ENCODE measurements around the gene FOXO1. TPM values are rescaled to one million over a fixed set of nuclear protein-coding genes. Genes with fewer than 3 reads are reported as not detected.

Gene FOXO1
- total RNA-seq, 3 donors from 2014 or later, result 28.7 to 34.1 (median 30.5) TPM

GRCh38 chr13:40583738-40584137, 82.7 kb downstream of the FOXO1 start:
- DNase-seq (no peak), ATAC-seq (no peak)
- TF ChIP-seq CTCF (IDR thresholded peaks at IDR 0.05), result no peak
- H3K36me3 ChIP-seq (ENCODE audit: low read depth), result no peaks in the 10 kb centered on the region
- peaks cover 9% of the 10 kb centered on the region for H3K9me3 ChIP-seq
- intact Hi-C loops (cut with DNase I, micrococcal nuclease), result no loop called here
- peaks cover 16% of the 10 kb centered on the region for H3K4me1 ChIP-seq (ENCODE audit: low read depth)
- no peak overlapping the region for H3K4me3 ChIP-seq

- no peak for ATAC-seq
- H3K4me3 ChIP-seq, result no peak overlapping the region
- intact Hi-C loops (cut with DNase I, micrococcal nuclease), result no loop called here
- DNase-seq, result no peak
- no peaks in the 10 kb centered on the region for H3K36me3 ChIP-seq (ENCODE audit: low read depth)
- TF ChIP-seq CTCF (IDR thresholded peaks at IDR 0.05), result no peak
- H3K4me1 ChIP-seq (ENCODE audit: low read depth), result peaks cover 18% of the 10 kb centered on the region
- peaks cover 9% of the 10 kb centered on the region for H3K9me3 ChIP-seq
Observed at GRCh38 chr13:40582531-40582930, 83.9 kb downstream of the FOXO1 start.

GRCh38 chr13:40581277-40581579, 85.2 kb downstream of the FOXO1 start:
- no peaks in the 10 kb centered on the region for H3K36me3 ChIP-seq (ENCODE audit: low read depth)
- H3K4me1 ChIP-seq (ENCODE audit: low read depth), result peaks cover 12% of the 10 kb centered on the region
- no peak overlapping the region for H3K4me3 ChIP-seq
- H3K9me3 ChIP-seq, result peaks cover 9% of the 10 kb centered on the region
- ATAC-seq (peak; percentile 26), DNase-seq (no peak)
- TF ChIP-seq CTCF (IDR thresholded peaks at IDR 0.05), result no peak
- intact Hi-C loops (cut with DNase I, micrococcal nuclease), result no loop called here

GRCh38 chr13:40580566-40581276, 85.7 kb downstream of the FOXO1 start:
- DNase-seq (no peak), ATAC-seq (no peak)

GRCh38 chr13:40579535-40579934, 86.9 kb downstream of the FOXO1 start:
- ATAC-seq (no peak), DNase-seq (no peak)
- Histone ChIP-seq H3K4me3 (peak overlapping the region; percentile 6), H3K4me1 (ENCODE audit: low read depth) (peaks cover 10% of the 10 kb centered on the region), H3K36me3 (ENCODE audit: low read depth) (no peaks in the 10 kb centered on the region), H3K9me3 (peaks cover 9% of the 10 kb centered on the region)
- TF ChIP-seq CTCF (IDR thresholded peaks at IDR 0.05), result no peak
- intact Hi-C loops (cut with DNase I, micrococcal nuclease), result no loop called here

More at GRCh38 chr13:40580566-40581276, 85.7 kb downstream of the FOXO1 start:
- H3K36me3 ChIP-seq (ENCODE audit: low read depth), result no peaks in the 10 kb centered on the region
- H3K9me3 ChIP-seq, result peaks cover 9% of the 10 kb centered on the region
- no peak for TF ChIP-seq CTCF (IDR thresholded peaks at IDR 0.05)
- H3K4me1 ChIP-seq (ENCODE audit: low read depth), result peaks cover 10% of the 10 kb centered on the region
- H3K4me3 ChIP-seq, result no peak overlapping the region
- intact Hi-C loops (cut with DNase I, micrococcal nuclease), result no loop called here

GRCh38 chr13:40578055-40578454, 88.4 kb downstream of the FOXO1 start:
- Histone ChIP-seq H3K9me3 (peaks cover 2% of the 10 kb centered on the region), H3K36me3 (ENCODE audit: low read depth) (no peaks in the 10 kb centered on the region), H3K4me3 (no peak overlapping the region), H3K4me1 (ENCODE audit: low read depth) (peaks cover 10% of the 10 kb centered on the region)
- DNase-seq, result no peak
- intact Hi-C loops (cut with DNase I, micrococcal nuclease), result no loop called here
- TF ChIP-seq CTCF (IDR thresholded peaks at IDR 0.05), result no peak
- peak; percentile 22 for ATAC-seq
